ENCODE measurements around the gene SLX4IP.
"Not testable (repeated sequence)": the region's sequence is repeated elsewhere in the genome, so short reads cannot be mapped to it uniquely, and the experiment has no call there.

SLX4IP gene

GRCh38 chr20:10579942-10580341 lies 144.8 kb downstream of the SLX4IP start:
- DNase-seq = no peak

GRCh38 chr20:10580700-10581099 lies 145.6 kb downstream of the SLX4IP start:
- DNase-seq = no peak

GRCh38 chr20:10581823-10582222 lies 146.7 kb downstream of the SLX4IP start:
- no peak for DNase-seq

- no peak for DNase-seq
These were observed 149.3 kb downstream of the SLX4IP start for GRCh38 chr20:10584371-10584770.

GRCh38 chr20:10585308-10585707 lies 150.2 kb downstream of the SLX4IP start:
- DNase-seq = no peak

- no peak for DNase-seq
These were observed 151.2 kb downstream of the SLX4IP start for GRCh38 chr20:10586296-10586695.

- not testable (repeated sequence) for DNase-seq
These were observed 155.3 kb downstream of the SLX4IP start for GRCh38 chr20:10590446-10590845.

- DNase-seq = no peak
These were observed 156.0 kb downstream of the SLX4IP start for GRCh38 chr20:10590950-10591671.

GRCh38 chr20:10591946-10592521 lies 156.9 kb downstream of the SLX4IP start:
- no peak for DNase-seq

GRCh38 chr20:10594296-10594868 lies 159.3 kb downstream of the SLX4IP start:
- no peak for DNase-seq

GRCh38 chr20:10595266-10595665 lies 160.2 kb downstream of the SLX4IP start:
- DNase-seq = no peak

- no peak for DNase-seq
These were observed 160.9 kb downstream of the SLX4IP start for GRCh38 chr20:10595985-10596384.

- no peak for DNase-seq
These were observed 161.6 kb downstream of the SLX4IP start for GRCh38 chr20:10596710-10597121.

- DNase-seq = no peak
These were observed 162.5 kb downstream of the SLX4IP start for GRCh38 chr20:10597637-10598036.

GRCh38 chr20:10602221-10602871 lies 167.2 kb downstream of the SLX4IP start:
- no peak for DNase-seq

GRCh38 chr20:10603378-10603777 lies 168.3 kb downstream of the SLX4IP start:
- no peak for DNase-seq

- DNase-seq = no peak
These were observed 169.1 kb downstream of the SLX4IP start for GRCh38 chr20:10603971-10604864.

GRCh38 chr20:10604865-10605440 lies 169.8 kb downstream of the SLX4IP start:
- no peak for DNase-seq

- DNase-seq = no peak
These were observed 170.6 kb downstream of the SLX4IP start for GRCh38 chr20:10605547-10606195.

GRCh38 chr20:10609276-10609675 lies 174.2 kb downstream of the SLX4IP start:
- no peak for DNase-seq

- no peak for DNase-seq
These were observed 174.7 kb downstream of the SLX4IP start for GRCh38 chr20:10609770-10610169.

GRCh38 chr20:10610251-10610650 lies 175.1 kb downstream of the SLX4IP start:
- no peak for DNase-seq

Data from activated CD4-positive, alpha-beta T cell treated with anti-CD3 and anti-CD28 coated beads, Interleukin-2, amount 50 U/mL, for 4 hours (primary cell).